K562 (cell line): Measurements from ENCODE around the gene CES1. TPM values are rescaled to one million over a fixed set of nuclear protein-coding genes. Genes with fewer than 3 reads are reported as not detected.

ENCODE experiments used
- ATAC-seq: fragments of 200-7000 bp; cut with Tn5 transposase; 3 replicates; pipeline ENCODE4 v1.9.1; 2020; ENCODE audit warnings: moderate library complexity
- BruUV-seq: library from RNA; stranded (reverse); fragments of 400-500 nt; replicated peaks from 2 replicates; lab custom pipeline; 2021; lab: Mats Ljungman, UMichigan
- CTCF ChIA-PET: fragments of 300-600 bp; formaldehyde crosslinking; extraction: SDS; loops from one replicate; lab custom pipeline; 2021; ENCODE audit warnings: low intra/inter-chr PET ratio; lab: Yijun Ruan, JAX
- POLR2A ChIA-PET: fragments of 300-600, 350-650 bp; sonication (Branson Sonifier 250); formaldehyde crosslinking; extraction: SDS; loops from one replicate; lab custom pipeline; 2021; ENCODE audit warnings: antibody characterized with exemption, inconsistent platforms; lab: Yijun Ruan, JAX
- DNase-seq, 4 experiments: peaks; one replicate each; pipeline versions ENCODE4 v3.0.0 to v3.0.0-alpha.2; 2011 to 2018; ENCODE audit warnings: low spot score in 3 of 4, mixed read lengths in 3 of 4; ENCODE audit errors: extremely low read depth in 1 of 4
- FAIRE-seq: peaks from 2 replicates; lab custom pipeline; 2011; peaks lifted over from hg19 to GRCh38; lab: Jason Lieb, UNC
- H2AFZ ChIP-seq: 2 replicates; pipeline ENCODE4 v1.6.0; 2011; ENCODE audit warnings: low read depth, low read length, control low read depth, inconsistent platforms
- H3K27ac ChIP-seq: fragments of 200-600 bp; 3 replicates; pipeline ENCODE4 v1.8.0; 2011; ENCODE audit warnings: low read depth, mild to moderate bottlenecking, control low read depth, inconsistent platforms, low read length, moderate library complexity, mixed read lengths; ENCODE audit errors: extremely low read depth
- H3K27me3 ChIP-seq, 2 experiments: fragments of 300-600 bp in 1 of 2; 2 replicates in 1 of 2; 3 replicates in 1 of 2; pipeline versions ENCODE4 v1.6.0 to v1.8.0; 2011; ENCODE audit warnings: inconsistent platforms in 2 of 2, low read length in 2 of 2, mild to moderate bottlenecking in 1 of 2, mixed read lengths in 1 of 2, moderate library complexity in 1 of 2; ENCODE audit not compliant: control insufficient read depth in 2 of 2, insufficient read depth in 2 of 2
- H3K36me3 ChIP-seq: fragments of 300-600 bp; 3 replicates; pipeline ENCODE4 v1.8.0; 2011; ENCODE audit warnings: mild to moderate bottlenecking, low read length, inconsistent platforms; ENCODE audit not compliant: control insufficient read depth, insufficient read depth
- H3K4me1 ChIP-seq, 2 experiments: fragments of 200-600 bp in 1 of 2; replicated peaks in 1 of 2; 2 replicates in 1 of 2; 3 replicates in 1 of 2; pipeline versions ENCODE4 v1.5.1 to v1.8.0; 2011; ENCODE audit warnings: inconsistent platforms in 2 of 2, low read length in 2 of 2, mild to moderate bottlenecking in 1 of 2, mixed read lengths in 1 of 2, moderate library complexity in 1 of 2; ENCODE audit not compliant: control insufficient read depth in 2 of 2, insufficient read depth in 2 of 2
- H3K4me2 ChIP-seq: 2 replicates; pipeline ENCODE4 v1.6.1; 2011; ENCODE audit warnings: low read length, control low read depth, inconsistent platforms, mixed read lengths; ENCODE audit not compliant: insufficient read depth
- H3K4me3 ChIP-seq: fragments of 200-600 bp; sonication (generic), shearing (Covaris generic); 2 replicates; pipeline ENCODE4 v1.5.1; 2016; ENCODE audit warnings: control low read depth, inconsistent platforms
- H3K79me2 ChIP-seq: fragments of 200-600 bp; 3 replicates; pipeline ENCODE4 v1.8.0; 2011; ENCODE audit warnings: low read length, inconsistent platforms; ENCODE audit not compliant: control insufficient read depth, insufficient read depth
- H3K9ac ChIP-seq, 2 experiments: 2 replicates each; pipeline versions ENCODE4 v1.6.0 to v1.6.1; 2011; ENCODE audit warnings: low read depth in 2 of 2, low read length in 2 of 2, control low read depth in 1 of 2, inconsistent platforms in 1 of 2, mild to moderate bottlenecking in 1 of 2, mixed read lengths in 1 of 2; ENCODE audit not compliant: insufficient read depth in 1 of 2
- H3K9me1 ChIP-seq: one replicate; pipeline ENCODE4 v1.6.0; 2011; ENCODE audit warnings: inconsistent platforms, mild to moderate bottlenecking, low read length, moderate library complexity; ENCODE audit not compliant: control insufficient read depth, insufficient read depth
- H3K9me3 ChIP-seq: replicated peaks from 2 replicates; pipeline ENCODE4 v1.5.1; 2011; ENCODE audit warnings: low read depth, low read length, inconsistent platforms; ENCODE audit not compliant: control insufficient read depth, insufficient read depth
- H4K20me1 ChIP-seq: replicated peaks from 2 replicates; pipeline ENCODE4 v1.6.1; 2011; ENCODE audit warnings: low read length, inconsistent platforms, mixed read lengths; ENCODE audit not compliant: control insufficient read depth, insufficient read depth
- CEBPB ChIP-seq: fragments of 450-650 bp; IDR thresholded peaks from 2 replicates; pipeline ENCODE4 v1.6.1; 2016; ENCODE audit warnings: missing genetic modification characterization, missing compliant biosample characterization
- HMBOX1 ChIP-seq: sonication (generic); IDR thresholded peaks from 2 replicates; pipeline ENCODE4 v1.6.1; 2016
- HOMEZ ChIP-seq: fragments of 250-450 bp; sonication (Bioruptor Pico); IDR thresholded peaks from 2 replicates; pipeline ENCODE4 v1.4.0; 2020; ENCODE audit warnings: mild to moderate bottlenecking, moderate library complexity
- NFRKB ChIP-seq: fragments of 450-650 bp; IDR thresholded peaks from 2 replicates; pipeline ENCODE4 v1.6.1; 2016; ENCODE audit warnings: low read depth
- SIRT6 ChIP-seq: IDR thresholded peaks from one replicate; pipeline ENCODE4 v1.6.1; 2012; ENCODE audit warnings: low read depth, mild to moderate bottlenecking, control low read depth, inconsistent platforms, low read length, moderate library complexity
- SRF ChIP-seq, 2 experiments: fragments of 250-450, 450-650 bp in 1 of 2; sonication (Bioruptor Pico) in 1 of 2; sonication (generic) in 1 of 2; formaldehyde crosslinking; IDR thresholded peaks; 2 replicates each; pipeline versions ENCODE4 v1.5.0 to v1.5.1; 2020 to 2022; ENCODE audit warnings: mild to moderate bottlenecking in 1 of 2, missing genetic modification reagents in 1 of 2
- THRAP3 ChIP-seq: fragments of 450-650 bp; IDR thresholded peaks from 2 replicates; pipeline ENCODE4 v1.6.1; 2016; ENCODE audit warnings: mild to moderate bottlenecking, inconsistent platforms, borderline replicate concordance
- ZNF444 ChIP-seq: fragments of 250-450 bp; sonication (Bioruptor Pico); IDR thresholded peaks from 2 replicates; pipeline ENCODE4 v1.4.0; 2020; ENCODE audit warnings: mild to moderate bottlenecking, moderate library complexity
- WGBS: fragments of 100-300 bp; shearing (Covaris generic); methylation state at CpG from one replicate; pipeline ENCODE4 v1.1.6; 2016; ENCODE audit warnings: low coverage, mixed read lengths; ENCODE audit not compliant: insufficient coverage; ENCODE audit errors: missing lambda C conversion rate; 5-methylcytosine and 5-hydroxymethylcytosine counted together
- in situ Hi-C: fragments of 300-500 bp; cut with MboI; formaldehyde crosslinking; loops from 4 replicates; pipeline ENCODE4 v1.15.0; 2018; ENCODE audit warnings: inconsistent platforms, mixed read lengths
- intact Hi-C: fragments of 100-400 bp; cut with micrococcal nuclease; formaldehyde crosslinking; loops from 2 replicates; pipeline ENCODE4 v1.14.2; 2022
- polyA plus RNA-seq, 8 experiments: library from polyadenylated mRNA; depleted of rRNA in 4 of 8; stranded (reverse) in 5 of 8; unstranded in 3 of 8; fragments of >200 nt; fragmentation: Nextera tagmentation in 2 of 8; fragmentation: Illumina TruSeq in 1 of 8; extraction: Ambion mirVana in 2 of 8; extraction: Trizol in 1 of 8; gene quantifications; 2 replicates each; pipeline versions ENCODE4 v1.2.1 to v1.2.3, GENCODE V29; 2011 to 2014; ENCODE audit warnings: inconsistent platforms in 1 of 8, missing spikeins in 1 of 8
- total RNA-seq, 7 experiments: library from RNA; depleted of rRNA in 6 of 7; stranded (reverse); fragments of >200 nt in 6 of 7; fragmentation: Illumina TruSeq in 2 of 7; extraction: Trizol in 2 of 7; gene quantifications; 2 replicates each; pipeline versions ENCODE4 v1.2.1 to v1.2.3, GENCODE V29; 2011 to 2021; ENCODE audit warnings: low replicate concordance in 1 of 7
- TF ChIP-seq, protein P1 (sequence below), 2 experiments: fragments of 150-350 bp in 1 of 2; IDR thresholded peaks; 2 replicates each; pipeline ENCODE4 v1.6.1; 2012 to 2016; ENCODE audit warnings: low read depth in 2 of 2, low read length in 2 of 2, mild to moderate bottlenecking in 1 of 2, moderate library complexity in 1 of 2

Gene CES1
- total and polyA plus RNA-seq, 9 of the 15 experiments (the other 6 are each of a cell fraction or from before 2014, with no cell fraction given): 0.10 to 1.2 (median 0.16) TPM; not detected in 3

DNA sequence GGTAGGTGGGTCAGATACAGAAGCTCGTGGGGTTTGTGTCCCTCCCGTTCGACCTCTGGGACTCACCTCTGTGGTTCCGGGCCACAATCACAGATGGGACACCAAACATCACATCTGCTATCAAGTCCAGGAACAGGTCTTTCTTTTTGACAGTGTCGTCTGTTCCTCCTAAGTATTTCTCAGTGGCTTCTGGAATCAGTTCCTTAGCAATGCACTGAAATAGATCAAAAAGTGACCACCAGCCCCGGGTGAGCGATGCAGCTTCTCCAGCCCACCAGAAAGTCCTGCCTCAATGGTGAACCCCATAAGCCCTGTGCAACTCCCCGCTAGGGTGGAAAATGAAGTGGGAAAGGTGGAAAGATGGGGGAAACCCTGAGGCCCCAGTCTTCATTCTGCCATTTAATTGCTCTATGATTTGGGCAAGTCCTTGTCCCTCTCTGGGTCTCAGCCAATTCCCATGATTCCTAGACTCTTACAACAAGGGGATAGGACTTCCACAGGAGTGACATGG, 22.4 kb downstream of the CES1 start (continued):
- no peak for TF ChIP-seq HOMEZ (CRISPR knock-in tag)
- TF ChIP-seq, protein P1, sequence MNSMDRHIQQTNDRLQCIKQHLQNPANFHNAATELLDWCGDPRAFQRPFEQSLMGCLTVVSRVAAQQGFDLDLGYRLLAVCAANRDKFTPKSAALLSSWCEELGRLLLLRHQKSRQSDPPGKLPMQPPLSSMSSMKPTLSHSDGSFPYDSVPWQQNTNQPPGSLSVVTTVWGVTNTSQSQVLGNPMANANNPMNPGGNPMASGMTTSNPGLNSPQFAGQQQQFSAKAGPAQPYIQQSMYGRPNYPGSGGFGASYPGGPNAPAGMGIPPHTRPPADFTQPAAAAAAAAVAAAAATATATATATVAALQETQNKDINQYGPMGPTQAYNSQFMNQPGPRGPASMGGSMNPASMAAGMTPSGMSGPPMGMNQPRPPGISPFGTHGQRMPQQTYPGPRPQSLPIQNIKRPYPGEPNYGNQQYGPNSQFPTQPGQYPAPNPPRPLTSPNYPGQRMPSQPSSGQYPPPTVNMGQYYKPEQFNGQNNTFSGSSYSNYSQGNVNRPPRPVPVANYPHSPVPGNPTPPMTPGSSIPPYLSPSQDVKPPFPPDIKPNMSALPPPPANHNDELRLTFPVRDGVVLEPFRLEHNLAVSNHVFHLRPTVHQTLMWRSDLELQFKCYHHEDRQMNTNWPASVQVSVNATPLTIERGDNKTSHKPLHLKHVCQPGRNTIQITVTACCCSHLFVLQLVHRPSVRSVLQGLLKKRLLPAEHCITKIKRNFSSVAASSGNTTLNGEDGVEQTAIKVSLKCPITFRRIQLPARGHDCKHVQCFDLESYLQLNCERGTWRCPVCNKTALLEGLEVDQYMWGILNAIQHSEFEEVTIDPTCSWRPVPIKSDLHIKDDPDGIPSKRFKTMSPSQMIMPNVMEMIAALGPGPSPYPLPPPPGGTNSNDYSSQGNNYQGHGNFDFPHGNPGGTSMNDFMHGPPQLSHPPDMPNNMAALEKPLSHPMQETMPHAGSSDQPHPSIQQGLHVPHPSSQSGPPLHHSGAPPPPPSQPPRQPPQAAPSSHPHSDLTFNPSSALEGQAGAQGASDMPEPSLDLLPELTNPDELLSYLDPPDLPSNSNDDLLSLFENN (IDR thresholded peaks at IDR 0.05; ENCODE audit: low read depth in 2 of 2, low read length in 2 of 2): no peak

GRCh38 chr16:55809851-55810250, 23.0 kb downstream of the CES1 start:
- no peak for FAIRE-seq

More at GRCh38 chr16:55809851-55810250, 23.0 kb downstream of the CES1 start:
- Histone ChIP-seq H3K27ac (no peak overlapping the region), H4K20me1 (no peaks in the 10 kb centered on the region), H3K4me3 (no peak overlapping the region), H3K27me3 (peaks cover 0 to 9% of the 10 kb centered on the region in 2 experiments; a peak in 2 of 5 replicates), H3K4me2 (no peak overlapping the region), H3K9me1 (no peaks in the 10 kb centered on the region), H3K79me2 (no peaks in the 10 kb centered on the region)
- DNase-seq: no peak
- CTCF ChIA-PET: no interaction called here
- intact Hi-C loops (no loop called here), in situ Hi-C loops (no loop called here)
- POLR2A ChIA-PET: interaction anchor here (0.7 kb wide), 1 partner anchor 704 kb away, joined by 3 read pairs; no protein-coding TSS in a partner anchor
- WGBS: 0% methylated on average over 4 of the region's 4 CpGs
- TF ChIP-seq NFRKB (no peak), CEBPB (tag) (no peak), SIRT6 (no peak), SRF (CRISPR knock-in tag; IDR thresholded peaks at IDR 0.05) (no peak), HMBOX1 (no peak), ZNF444 (CRISPR knock-in tag) (no peak), THRAP3 (no peak)
- TF ChIP-seq, all 486 proteins: peak for 0
- no peak overlapping the region for H3K9ac ChIP-seq
- no peak overlapping the region for H2AFZ ChIP-seq
- H3K9me3 ChIP-seq: no peaks in the 10 kb centered on the region
- H3K4me1 ChIP-seq: no peaks in the 10 kb centered on the region
- no peak for ATAC-seq
- no peaks in the 10 kb centered on the region for H3K36me3 ChIP-seq
- BruUV-seq: no TSS peak
